A549 (cell line): ENCODE results near the gene RTL9. TPM values are rescaled to one million over a fixed set of nuclear protein-coding genes. Genes with fewer than 3 reads are reported as not detected.

ENCODE experiments used
- ATAC-seq, 2 experiments: fragments of 200-7000 bp in 1 of 2; fragments of >200 bp in 1 of 2; cut with Nextera tagmentation in 1 of 2; cut with Tn5 transposase in 1 of 2; 3 replicates each; pipeline versions ENCODE4 v1.8.0 to v1.9.1; 2018 to 2020; ENCODE audit warnings: mild to moderate bottlenecking in 1 of 2, moderate library complexity in 1 of 2
- CTCF ChIA-PET: fragments of 300-600 bp; sonication (Branson Sonifier 250); formaldehyde crosslinking; extraction: SDS; loops from one replicate; lab custom pipeline; 2021; ENCODE audit warnings: antibody characterized with exemption, inconsistent platforms; lab: Yijun Ruan, JAX
- POLR2A ChIA-PET: fragments of 350-600 bp; formaldehyde crosslinking; extraction: SDS; loops from one replicate; lab custom pipeline; 2021; ENCODE audit warnings: antibody characterized with exemption, inconsistent platforms; lab: Yijun Ruan, JAX
- DNase-seq, 2 experiments: peaks; one replicate each; pipeline versions ENCODE4 v3.0.0 to v3.0.0-alpha.2; 2011 to 2016; ENCODE audit warnings: low read depth in 1 of 2, low spot score in 1 of 2
- FAIRE-seq: peaks from 2 replicates; lab custom pipeline; 2011; peaks lifted over from hg19 to GRCh38; lab: Jason Lieb, UNC
- H3K27ac ChIP-seq, 2 experiments: fragments of >200 bp; sonication (Bioruptor Twin); formaldehyde crosslinking; 3 replicates each; pipeline ENCODE4 v1.5.1; 2016 to 2017
- H3K4me1 ChIP-seq: fragments of >200 bp; sonication (Bioruptor Twin); formaldehyde crosslinking; 3 replicates; pipeline ENCODE4 v1.6.1; 2016
- H3K4me2 ChIP-seq: fragments of >200 bp; sonication (Bioruptor Twin); formaldehyde crosslinking; 3 replicates; pipeline ENCODE4 v1.6.1; 2016
- H3K4me3 ChIP-seq: fragments of >200 bp; sonication (Bioruptor Twin); formaldehyde crosslinking; 3 replicates; pipeline ENCODE4 v1.5.1; 2016
- H3K9me3 ChIP-seq: fragments of >200 bp; sonication (Bioruptor Twin); formaldehyde crosslinking; 3 replicates; pipeline ENCODE4 v1.6.1; 2016
- CEBPB ChIP-seq, 2 experiments: fragments of >200 bp in 1 of 2; sonication (Bioruptor Twin) in 1 of 2; formaldehyde crosslinking in 1 of 2; IDR thresholded peaks; 2 replicates each; pipeline ENCODE4 v1.6.1; 2012 to 2016
- EHF ChIP-seq: fragments of 250-450 bp; sonication (Bioruptor Pico); IDR thresholded peaks from 2 replicates; pipeline ENCODE4 v1.5.0; 2020; ENCODE audit warnings: mild to moderate bottlenecking
- EHMT2 ChIP-seq: fragments of 200-600 bp; sonication (generic); IDR thresholded peaks from 2 replicates; pipeline ENCODE4 v1.6.1; 2016; ENCODE audit warnings: antibody characterized with exemption, low read depth, mild to moderate bottlenecking, moderate library complexity
- EP300 ChIP-seq, 2 experiments: fragments of >200 bp; sonication (Bioruptor Twin); formaldehyde crosslinking; IDR thresholded peaks; 2 replicates in 1 of 2; 3 replicates in 1 of 2; pipeline ENCODE4 v1.6.1; 2016 to 2017
- FOSB ChIP-seq: fragments of 250-450 bp; sonication (Bioruptor Pico); IDR thresholded peaks from 2 replicates; pipeline ENCODE4 v1.5.0; 2020; ENCODE audit warnings: mild to moderate bottlenecking, moderate library complexity
- FOXS1 ChIP-seq: fragments of 250-450 bp; sonication (Bioruptor Pico); IDR thresholded peaks from 2 replicates; pipeline ENCODE4 v1.5.0; 2020; ENCODE audit warnings: mild to moderate bottlenecking, moderate library complexity
- GATA3 ChIP-seq: IDR thresholded peaks from 2 replicates; pipeline ENCODE4 v1.6.1; 2012; ENCODE audit warnings: borderline replicate concordance
- HMGXB4 ChIP-seq: fragments of 250-450 bp; sonication (Bioruptor Pico); IDR thresholded peaks from 2 replicates; pipeline ENCODE4 v1.5.0; 2021; ENCODE audit warnings: mild to moderate bottlenecking, moderate library complexity, borderline replicate concordance
- MAZ ChIP-seq: fragments of 150-350 bp; IDR thresholded peaks from 2 replicates; pipeline ENCODE4 v1.6.1; 2014; ENCODE audit warnings: antibody characterized with exemption, low read depth, low read length, borderline replicate concordance
- PBX3 ChIP-seq: IDR thresholded peaks from 2 replicates; pipeline ENCODE4 v1.6.1; 2012
- POLR2A ChIP-seq: IDR thresholded peaks from 2 replicates; pipeline ENCODE4 v1.6.1; 2012; ENCODE audit warnings: mild to moderate bottlenecking, low read length
- POLR2AphosphoS2 ChIP-seq: conservative IDR thresholded peaks from 2 replicates; pipeline ENCODE4 v1.6.1; 2012; ENCODE audit warnings: low read length, improper control_type of control experiment, inconsistent platforms
- RCOR1 ChIP-seq: fragments of 150-350 bp; IDR thresholded peaks from 2 replicates; pipeline ENCODE4 v1.6.1; 2014; ENCODE audit warnings: antibody characterized with exemption, low read length, low read depth
- RFX5 ChIP-seq: fragments of 450-650 bp; IDR thresholded peaks from 2 replicates; pipeline ENCODE4 v1.7.1; 2014; ENCODE audit warnings: antibody characterized with exemption, mild to moderate bottlenecking, moderate library complexity
- RNF2 ChIP-seq: fragments of 200-600 bp; sonication (generic); IDR thresholded peaks from 2 replicates; pipeline ENCODE4 v1.6.1; 2016; ENCODE audit warnings: low read depth, mild to moderate bottlenecking, antibody characterized with exemption, moderate library complexity, borderline replicate concordance
- USF2 ChIP-seq: fragments of 450-650 bp; IDR thresholded peaks from 2 replicates; pipeline ENCODE4 v1.6.1; 2014; ENCODE audit warnings: antibody characterized with exemption
- ZFP36 ChIP-seq: fragments of 450-650 bp; IDR thresholded peaks from 2 replicates; pipeline ENCODE4 v1.6.1; 2014; ENCODE audit warnings: borderline replicate concordance; ENCODE audit not compliant: partially characterized antibody
- ZSCAN20 ChIP-seq: fragments of 250-450 bp; sonication (Bioruptor Pico); IDR thresholded peaks from 2 replicates; pipeline ENCODE4 v1.8.0; 2022; ENCODE audit warnings: mild to moderate bottlenecking, moderate library complexity
- WGBS: methylation state at CpG from one replicate; pipeline ENCODE4 v1.1.6; 2017; ENCODE audit errors: missing lambda C conversion rate; 5-methylcytosine and 5-hydroxymethylcytosine counted together
- polyA plus RNA-seq, 4 experiments: library from polyadenylated mRNA; depleted of rRNA in 3 of 4; stranded (reverse); fragments of >200 nt; fragmentation: RNase III in 1 of 4; extraction: RNeasy Plus Mini Kit Qiagen cat#74134 plus additional on column Dnase treatment in 1 of 4; gene quantifications; 2 replicates in 3 of 4; 3 replicates in 1 of 4; pipeline ENCODE4 v1.2.3, GENCODE V29; 2011 to 2017
- TF ChIP-seq, protein P1 (sequence below): fragments of 200-600 bp; sonication (generic); IDR thresholded peaks from 2 replicates; pipeline ENCODE4 v1.6.1; 2016; ENCODE audit warnings: antibody characterized with exemption, mild to moderate bottlenecking, moderate library complexity
- TF ChIP-seq, protein P2 (sequence below): fragments of 150-350 bp; IDR thresholded peaks from 2 replicates; pipeline ENCODE4 v1.6.1; 2014; ENCODE audit warnings: low read depth, mild to moderate bottlenecking, low read length
- TF ChIP-seq, protein P3 (sequence below): fragments of 250-450 bp; sonication (Bioruptor Pico); IDR thresholded peaks from 2 replicates; pipeline ENCODE4 v1.5.0; 2020; ENCODE audit warnings: low read depth, mild to moderate bottlenecking, moderate library complexity
- TF ChIP-seq, protein P4 (sequence below): IDR thresholded peaks from 2 replicates; pipeline ENCODE4 v1.6.1; 2012; ENCODE audit warnings: low read depth, borderline replicate concordance

Gene RTL9
- polyA plus RNA-seq, 2 of the 4 experiments (the other 2 are of a cell fraction), result 0.04 to 0.06 TPM

GRCh38 chrX:110321081-110321480 lies 37.6 kb upstream of the RTL9 start:
- DNase-seq (no peak), FAIRE-seq (no peak), ATAC-seq (no peak)
- H3K27ac ChIP-seq, result no peak overlapping the region
- TF ChIP-seq RFX5 (no peak), RCOR1 (no peak), POLR2A (no peak), ZFP36 (no peak), EP300 (IDR thresholded peaks at IDR 0.05) (no peak), EHMT2 (no peak)
- TF ChIP-seq, protein P1, sequence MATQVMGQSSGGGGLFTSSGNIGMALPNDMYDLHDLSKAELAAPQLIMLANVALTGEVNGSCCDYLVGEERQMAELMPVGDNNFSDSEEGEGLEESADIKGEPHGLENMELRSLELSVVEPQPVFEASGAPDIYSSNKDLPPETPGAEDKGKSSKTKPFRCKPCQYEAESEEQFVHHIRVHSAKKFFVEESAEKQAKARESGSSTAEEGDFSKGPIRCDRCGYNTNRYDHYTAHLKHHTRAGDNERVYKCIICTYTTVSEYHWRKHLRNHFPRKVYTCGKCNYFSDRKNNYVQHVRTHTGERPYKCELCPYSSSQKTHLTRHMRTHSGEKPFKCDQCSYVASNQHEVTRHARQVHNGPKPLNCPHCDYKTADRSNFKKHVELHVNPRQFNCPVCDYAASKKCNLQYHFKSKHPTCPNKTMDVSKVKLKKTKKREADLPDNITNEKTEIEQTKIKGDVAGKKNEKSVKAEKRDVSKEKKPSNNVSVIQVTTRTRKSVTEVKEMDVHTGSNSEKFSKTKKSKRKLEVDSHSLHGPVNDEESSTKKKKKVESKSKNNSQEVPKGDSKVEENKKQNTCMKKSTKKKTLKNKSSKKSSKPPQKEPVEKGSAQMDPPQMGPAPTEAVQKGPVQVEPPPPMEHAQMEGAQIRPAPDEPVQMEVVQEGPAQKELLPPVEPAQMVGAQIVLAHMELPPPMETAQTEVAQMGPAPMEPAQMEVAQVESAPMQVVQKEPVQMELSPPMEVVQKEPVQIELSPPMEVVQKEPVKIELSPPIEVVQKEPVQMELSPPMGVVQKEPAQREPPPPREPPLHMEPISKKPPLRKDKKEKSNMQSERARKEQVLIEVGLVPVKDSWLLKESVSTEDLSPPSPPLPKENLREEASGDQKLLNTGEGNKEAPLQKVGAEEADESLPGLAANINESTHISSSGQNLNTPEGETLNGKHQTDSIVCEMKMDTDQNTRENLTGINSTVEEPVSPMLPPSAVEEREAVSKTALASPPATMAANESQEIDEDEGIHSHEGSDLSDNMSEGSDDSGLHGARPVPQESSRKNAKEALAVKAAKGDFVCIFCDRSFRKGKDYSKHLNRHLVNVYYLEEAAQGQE, result no peak
- H3K9me3 ChIP-seq, result 0 out of 3 replicates have a peak, but pooled peaks cover under 1% of the 10 kb centered on the region
- H3K4me2 ChIP-seq, result no peak overlapping the region
- ChIA-PET POLR2A (no interaction called here), CTCF (interaction anchor here (1.2 kb wide), 1 partner anchor 87 kb away, joined by 3 read pairs; no protein-coding TSS in a partner anchor)
- peaks cover 11% of the 10 kb centered on the region; the same call in 2 of the 3 replicates for H3K4me1 ChIP-seq
- H3K4me3 ChIP-seq, result no peak overlapping the region

DNA sequence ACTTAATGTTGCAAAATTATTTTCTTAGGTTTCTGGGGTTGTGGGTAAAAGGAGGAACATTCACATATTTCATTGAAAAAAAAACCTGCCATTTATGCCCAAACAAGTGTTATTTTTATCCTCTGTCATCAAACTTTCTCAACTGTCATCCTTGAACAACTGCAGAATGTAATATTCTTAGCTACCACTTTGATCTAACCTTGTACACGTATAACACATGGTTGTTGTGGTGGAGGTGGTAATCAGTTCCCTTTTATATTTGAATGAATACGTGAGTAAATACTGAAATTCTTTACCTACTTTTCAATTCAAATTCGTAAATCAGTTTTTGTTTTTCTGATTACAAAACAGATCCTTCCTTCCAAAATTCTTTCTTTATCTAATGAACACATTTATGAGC lies 37.0 kb upstream of the RTL9 start:
- no peak overlapping the region for H3K4me3 ChIP-seq
- WGBS, result 79% methylated on average over 3 of the region's 3 CpGs
- H3K9me3 ChIP-seq, result 0 out of 3 replicates have a peak, but pooled peaks cover 3% of the 10 kb centered on the region
- ATAC-seq (no peak), DNase-seq (no peak), FAIRE-seq (peak; percentile 94)
- CTCF ChIA-PET, result interaction anchor here (0.9 to 1.2 kb wide), 2 partner anchors 86 to 87 kb away, joined by 3 read pairs; no protein-coding TSS in a partner anchor
- no peak overlapping the region for H3K4me2 ChIP-seq
- POLR2A ChIA-PET, result no interaction called here
- H3K4me1 ChIP-seq, result peaks cover 11% of the 10 kb centered on the region; the same call in 2 of the 3 replicates
- no peak overlapping the region for H3K27ac ChIP-seq
- TF ChIP-seq RNF2 (no peak), FOXS1 (CRISPR knock-in tag) (no peak), ZFP36 (no peak), ZSCAN20 (CRISPR knock-in tag) (no peak), HMGXB4 (CRISPR knock-in tag) (no peak), FOSB (CRISPR knock-in tag) (no peak), CEBPB (IDR thresholded peaks at IDR 0.05) (no peak), MAZ (no peak), PBX3 (no peak), GATA3 (no peak), USF2 (no peak), POLR2AphosphoS2 (no peak), EHF (CRISPR knock-in tag) (no peak)
- TF ChIP-seq, protein P2, sequence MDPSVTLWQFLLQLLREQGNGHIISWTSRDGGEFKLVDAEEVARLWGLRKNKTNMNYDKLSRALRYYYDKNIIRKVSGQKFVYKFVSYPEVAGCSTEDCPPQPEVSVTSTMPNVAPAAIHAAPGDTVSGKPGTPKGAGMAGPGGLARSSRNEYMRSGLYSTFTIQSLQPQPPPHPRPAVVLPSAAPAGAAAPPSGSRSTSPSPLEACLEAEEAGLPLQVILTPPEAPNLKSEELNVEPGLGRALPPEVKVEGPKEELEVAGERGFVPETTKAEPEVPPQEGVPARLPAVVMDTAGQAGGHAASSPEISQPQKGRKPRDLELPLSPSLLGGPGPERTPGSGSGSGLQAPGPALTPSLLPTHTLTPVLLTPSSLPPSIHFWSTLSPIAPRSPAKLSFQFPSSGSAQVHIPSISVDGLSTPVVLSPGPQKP, result no peak
- TF ChIP-seq, protein P1, result no peak
- TF ChIP-seq, protein P3, sequence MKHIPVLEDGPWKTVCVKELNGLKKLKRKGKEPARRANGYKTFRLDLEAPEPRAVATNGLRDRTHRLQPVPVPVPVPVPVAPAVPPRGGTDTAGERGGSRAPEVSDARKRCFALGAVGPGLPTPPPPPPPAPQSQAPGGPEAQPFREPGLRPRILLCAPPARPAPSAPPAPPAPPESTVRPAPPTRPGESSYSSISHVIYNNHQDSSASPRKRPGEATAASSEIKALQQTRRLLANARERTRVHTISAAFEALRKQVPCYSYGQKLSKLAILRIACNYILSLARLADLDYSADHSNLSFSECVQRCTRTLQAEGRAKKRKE (CRISPR knock-in tag), result no peak
- TF ChIP-seq, protein P4, sequence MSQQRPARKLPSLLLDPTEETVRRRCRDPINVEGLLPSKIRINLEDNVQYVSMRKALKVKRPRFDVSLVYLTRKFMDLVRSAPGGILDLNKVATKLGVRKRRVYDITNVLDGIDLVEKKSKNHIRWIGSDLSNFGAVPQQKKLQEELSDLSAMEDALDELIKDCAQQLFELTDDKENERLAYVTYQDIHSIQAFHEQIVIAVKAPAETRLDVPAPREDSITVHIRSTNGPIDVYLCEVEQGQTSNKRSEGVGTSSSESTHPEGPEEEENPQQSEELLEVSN, result no peak
